WTC11 (cell line): ENCODE measurements around the gene TIE1.

ENCODE experiments used
- ATF1 ChIP-seq: sonication (generic); formaldehyde crosslinking; IDR thresholded peaks from 2 replicates; pipeline ENCODE4 v1.8.1; 2023; ENCODE audit warnings: mild to moderate bottlenecking, moderate library complexity, missing genetic modification reagents
- CREM ChIP-seq: sonication (generic); formaldehyde crosslinking; IDR thresholded peaks from 2 replicates; pipeline ENCODE4 v1.8.1; 2022; ENCODE audit warnings: mild to moderate bottlenecking, missing genetic modification reagents, moderate library complexity
- CTCF ChIP-seq: fragments of 200-600 bp; IDR thresholded peaks from 2 replicates; pipeline ENCODE4 v1.8.0; 2022; ENCODE audit warnings: antibody characterized with exemption
- ELF4 ChIP-seq: sonication (generic); formaldehyde crosslinking; IDR thresholded peaks from 2 replicates; pipeline ENCODE4 v1.8.1; 2022; ENCODE audit warnings: low read depth, mild to moderate bottlenecking, moderate library complexity, missing genetic modification reagents
- ESRRA ChIP-seq: sonication (generic); formaldehyde crosslinking; IDR thresholded peaks from 2 replicates; pipeline ENCODE4 v1.8.1; 2022; ENCODE audit warnings: mild to moderate bottlenecking, missing genetic modification reagents, borderline replicate concordance
- JUN ChIP-seq: sonication (generic); formaldehyde crosslinking; IDR thresholded peaks from 2 replicates; pipeline ENCODE4 v1.8.0; 2023; ENCODE audit warnings: mild to moderate bottlenecking, missing genetic modification reagents
- NR1H2 ChIP-seq: sonication (generic); formaldehyde crosslinking; IDR thresholded peaks from 2 replicates; pipeline ENCODE4 v1.9.0; 2021; ENCODE audit warnings: mild to moderate bottlenecking, moderate library complexity, missing genetic modification reagents
- NR3C1 ChIP-seq: sonication (generic); formaldehyde crosslinking; conservative IDR thresholded peaks from 2 replicates; pipeline ENCODE4 v1.8.1; 2023; ENCODE audit warnings: low read depth, mild to moderate bottlenecking, missing genetic modification reagents
- SP1 ChIP-seq: sonication (generic); formaldehyde crosslinking; conservative IDR thresholded peaks from 2 replicates; pipeline ENCODE4 v1.8.1; 2022; ENCODE audit warnings: missing genetic modification reagents
- TP53 ChIP-seq: sonication (generic); formaldehyde crosslinking; IDR thresholded peaks from 2 replicates; pipeline ENCODE4 v1.8.1; 2023; ENCODE audit warnings: mild to moderate bottlenecking, missing genetic modification reagents
- USF2 ChIP-seq: sonication (generic); formaldehyde crosslinking; IDR thresholded peaks from 2 replicates; pipeline ENCODE4 v1.8.1; 2023; ENCODE audit warnings: mild to moderate bottlenecking, missing genetic modification reagents, moderate library complexity
- ZNF396 ChIP-seq: fragments of 250-450 bp; sonication (Bioruptor Pico); IDR thresholded peaks from 2 replicates; pipeline ENCODE4 v1.8.0; 2021; ENCODE audit warnings: mild to moderate bottlenecking, moderate library complexity, borderline replicate concordance
- TF ChIP-seq, protein P1 (sequence below): sonication (generic); formaldehyde crosslinking; IDR thresholded peaks from 2 replicates; pipeline ENCODE4 v1.8.0; 2022; ENCODE audit warnings: mild to moderate bottlenecking, missing genetic modification reagents

DNA sequence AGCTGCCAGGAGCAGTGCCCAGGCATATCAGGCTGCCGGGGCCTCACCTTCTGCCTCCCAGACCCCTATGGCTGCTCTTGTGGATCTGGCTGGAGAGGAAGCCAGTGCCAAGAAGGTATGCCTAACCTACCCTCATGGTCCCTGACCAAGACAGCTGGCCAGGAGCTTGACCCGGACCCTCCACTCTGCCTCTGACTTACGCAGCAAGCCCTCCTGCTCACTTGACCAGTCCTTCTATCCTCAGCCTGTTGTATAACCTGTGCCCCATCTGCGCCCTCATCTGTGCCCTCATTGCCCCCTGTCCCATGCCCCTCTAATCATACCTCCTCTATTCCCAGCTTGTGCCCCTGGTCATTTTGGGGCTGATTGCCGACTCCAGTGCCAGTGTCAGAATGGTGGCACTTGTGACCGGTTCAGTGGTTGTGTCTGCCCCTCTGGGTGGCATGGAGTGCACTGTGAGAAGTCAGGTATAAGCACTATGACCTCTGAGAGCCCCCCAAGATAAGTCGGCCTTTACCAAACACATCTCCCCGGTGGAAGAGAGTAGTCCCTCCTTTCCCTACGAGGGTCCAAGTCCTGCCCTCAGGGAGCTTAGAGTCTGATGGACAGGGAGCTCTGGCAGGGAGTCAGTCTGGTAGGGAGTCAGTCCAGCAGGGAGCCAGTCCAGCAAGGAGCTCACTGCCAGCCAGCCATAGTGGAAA lies 6.8 kb downstream of the TIE1 start:
- TF ChIP-seq ZNF396 (CRISPR knock-in tag), result no peak
- no peak for TF ChIP-seq NR3C1 (CRISPR knock-in tag)
- TF ChIP-seq, protein P1, sequence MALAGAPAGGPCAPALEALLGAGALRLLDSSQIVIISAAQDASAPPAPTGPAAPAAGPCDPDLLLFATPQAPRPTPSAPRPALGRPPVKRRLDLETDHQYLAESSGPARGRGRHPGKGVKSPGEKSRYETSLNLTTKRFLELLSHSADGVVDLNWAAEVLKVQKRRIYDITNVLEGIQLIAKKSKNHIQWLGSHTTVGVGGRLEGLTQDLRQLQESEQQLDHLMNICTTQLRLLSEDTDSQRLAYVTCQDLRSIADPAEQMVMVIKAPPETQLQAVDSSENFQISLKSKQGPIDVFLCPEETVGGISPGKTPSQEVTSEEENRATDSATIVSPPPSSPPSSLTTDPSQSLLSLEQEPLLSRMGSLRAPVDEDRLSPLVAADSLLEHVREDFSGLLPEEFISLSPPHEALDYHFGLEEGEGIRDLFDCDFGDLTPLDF (CRISPR knock-in tag), result no peak
- TF ChIP-seq SP1 (CRISPR knock-in tag), result no peak
- no peak for TF ChIP-seq ESRRA
- no peak for TF ChIP-seq CTCF
- TF ChIP-seq JUN, result no peak
- no peak for TF ChIP-seq ELF4 (CRISPR knock-in tag)
- no peak for TF ChIP-seq NR1H2
- no peak for TF ChIP-seq ATF1 (CRISPR knock-in tag)
- no peak for TF ChIP-seq CREM (CRISPR knock-in tag)
- TF ChIP-seq USF2, result no peak
- TF ChIP-seq TP53, result no peak
